ENCODE measurements around the gene MRPL17. TPM values are rescaled to one million over a fixed set of nuclear protein-coding genes. Genes with fewer than 3 reads are reported as not detected.

MRPL17 gene
- polyA plus RNA-seq, 1 donor from 2014 or later: 28.3 TPM

DNA sequence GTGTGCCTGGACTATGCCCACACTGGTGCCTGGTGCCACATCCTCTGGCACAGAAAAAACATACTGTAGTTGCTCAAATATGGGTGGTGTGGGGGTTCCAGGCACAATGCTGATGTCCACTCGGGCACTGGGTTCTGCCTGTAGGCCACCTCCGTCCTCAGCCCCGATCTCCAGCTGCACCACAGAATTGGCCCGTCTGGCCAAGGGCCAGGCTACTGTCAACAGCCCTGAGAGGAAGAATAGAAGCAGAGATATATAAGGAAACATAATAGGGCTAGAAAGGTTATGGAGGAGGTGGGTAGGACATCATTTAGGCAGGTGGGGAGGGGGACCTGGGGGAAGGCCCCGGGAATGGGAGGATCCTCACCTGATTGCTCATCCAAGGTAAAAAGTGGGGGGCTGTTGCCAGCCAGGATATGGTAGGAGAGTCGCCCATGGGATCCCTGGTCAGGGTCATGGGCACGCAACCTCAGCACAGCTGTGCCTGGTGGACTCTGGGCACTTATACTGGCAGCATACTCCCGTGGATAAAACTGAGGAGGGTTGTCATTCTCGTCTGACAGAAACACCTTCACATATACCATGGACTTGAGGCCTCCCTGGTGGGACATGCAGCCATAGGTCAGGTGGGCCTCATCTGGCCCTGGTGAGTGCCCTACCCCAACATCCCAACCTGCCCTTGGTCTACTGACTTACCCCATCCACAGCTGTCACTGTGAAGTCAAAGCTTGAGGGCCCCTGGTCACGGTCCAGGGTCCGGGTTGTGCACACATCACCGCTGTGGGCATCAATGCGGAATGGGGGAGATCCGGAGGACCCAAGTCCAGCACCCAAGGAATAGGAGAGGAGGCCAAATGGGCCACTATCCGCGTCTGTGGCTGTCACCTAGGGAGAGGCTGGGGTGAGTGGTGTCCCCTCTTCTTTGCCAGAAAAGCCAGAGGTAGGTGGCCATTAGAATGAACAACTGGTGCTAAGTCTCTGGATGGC, 49.4 kb downstream of the MRPL17 start (continued):
- TF ChIP-seq SMC3 (conservative IDR thresholded peaks at IDR 0.05; ENCODE audit: poor library complexity): no peak
- no peak for TF ChIP-seq POLR2AphosphoS5 (IDR thresholded peaks at IDR 0.05)
- TF ChIP-seq TAF1 (IDR thresholded peaks at IDR 0.05; ENCODE audit: low read depth): no peak
- TF ChIP-seq MXI1 (conservative IDR thresholded peaks at IDR 0.05; ENCODE audit: poor library complexity, severe bottlenecking): no peak

DNA sequence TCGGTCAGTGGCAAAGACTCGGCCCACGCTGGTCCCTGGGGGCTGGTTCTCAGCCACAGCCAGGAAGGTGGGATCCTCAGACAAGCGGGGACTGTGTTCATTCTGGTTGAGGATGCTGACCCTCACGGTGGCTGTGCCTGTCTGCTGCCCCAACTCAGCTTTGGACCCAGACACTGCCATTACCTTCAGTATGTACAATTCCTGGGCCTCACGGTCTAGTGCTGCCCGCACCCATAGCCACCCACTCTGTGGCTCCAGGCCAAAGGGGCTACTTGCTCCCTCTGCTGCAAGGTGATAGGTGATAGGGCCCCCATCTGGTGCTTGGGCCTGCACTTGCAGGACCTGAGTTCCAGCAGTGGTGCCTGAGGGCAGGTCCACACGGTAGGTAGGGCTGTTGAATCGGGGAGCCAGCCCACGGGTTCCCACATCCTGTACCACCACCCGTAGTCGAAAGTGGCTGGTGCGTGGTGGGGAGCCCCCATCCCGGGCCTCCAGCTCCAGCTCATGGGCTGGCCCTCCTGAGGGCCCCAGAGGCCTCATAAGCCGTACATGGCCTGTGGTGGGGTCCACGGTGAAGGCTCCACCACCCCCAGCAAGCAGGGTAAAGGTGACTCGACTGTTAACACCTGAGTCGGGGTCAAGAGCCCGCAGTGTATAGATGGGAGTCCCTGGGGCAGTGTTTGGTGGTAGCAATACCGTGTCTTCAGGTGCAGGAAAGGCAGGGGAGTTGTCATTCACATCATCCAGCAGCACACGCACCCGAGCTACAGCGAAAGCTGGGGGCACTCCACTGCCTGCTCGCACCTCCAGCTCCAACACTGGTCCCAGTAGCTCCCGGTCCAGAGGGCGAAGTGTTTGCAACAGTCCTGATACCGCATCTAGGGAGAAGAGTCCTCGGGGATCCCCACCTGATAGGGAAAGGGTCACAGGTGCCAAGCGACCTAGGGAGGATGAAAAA, 50.7 kb downstream of the MRPL17 start:
- H3K9me3 ChIP-seq (ENCODE audit: low read length): no peaks in the 10 kb centered on the region
- no peaks in the 10 kb centered on the region for H3F3A ChIP-seq (ENCODE audit: insufficient read depth, low read length, poor library complexity, severe bottlenecking)
- peaks cover 10% of the 10 kb centered on the region for H3K79me2 ChIP-seq (replicated peaks; ENCODE audit: insufficient read depth, low read length)
- H3K27ac ChIP-seq (ENCODE audit: low read length): no peak overlapping the region
- no peaks in the 10 kb centered on the region for H3K9me2 ChIP-seq (ENCODE audit: insufficient read depth, low read length)
- H3K9ac ChIP-seq (ENCODE audit: low read length): no peak overlapping the region
- peaks cover 13% of the 10 kb centered on the region for H3K36me3 ChIP-seq (ENCODE audit: insufficient read depth, low read length)
- no peaks in the 10 kb centered on the region for H3K27me3 ChIP-seq (ENCODE audit: insufficient read depth, low read depth, low read length)
- TF ChIP-seq, protein P1, sequence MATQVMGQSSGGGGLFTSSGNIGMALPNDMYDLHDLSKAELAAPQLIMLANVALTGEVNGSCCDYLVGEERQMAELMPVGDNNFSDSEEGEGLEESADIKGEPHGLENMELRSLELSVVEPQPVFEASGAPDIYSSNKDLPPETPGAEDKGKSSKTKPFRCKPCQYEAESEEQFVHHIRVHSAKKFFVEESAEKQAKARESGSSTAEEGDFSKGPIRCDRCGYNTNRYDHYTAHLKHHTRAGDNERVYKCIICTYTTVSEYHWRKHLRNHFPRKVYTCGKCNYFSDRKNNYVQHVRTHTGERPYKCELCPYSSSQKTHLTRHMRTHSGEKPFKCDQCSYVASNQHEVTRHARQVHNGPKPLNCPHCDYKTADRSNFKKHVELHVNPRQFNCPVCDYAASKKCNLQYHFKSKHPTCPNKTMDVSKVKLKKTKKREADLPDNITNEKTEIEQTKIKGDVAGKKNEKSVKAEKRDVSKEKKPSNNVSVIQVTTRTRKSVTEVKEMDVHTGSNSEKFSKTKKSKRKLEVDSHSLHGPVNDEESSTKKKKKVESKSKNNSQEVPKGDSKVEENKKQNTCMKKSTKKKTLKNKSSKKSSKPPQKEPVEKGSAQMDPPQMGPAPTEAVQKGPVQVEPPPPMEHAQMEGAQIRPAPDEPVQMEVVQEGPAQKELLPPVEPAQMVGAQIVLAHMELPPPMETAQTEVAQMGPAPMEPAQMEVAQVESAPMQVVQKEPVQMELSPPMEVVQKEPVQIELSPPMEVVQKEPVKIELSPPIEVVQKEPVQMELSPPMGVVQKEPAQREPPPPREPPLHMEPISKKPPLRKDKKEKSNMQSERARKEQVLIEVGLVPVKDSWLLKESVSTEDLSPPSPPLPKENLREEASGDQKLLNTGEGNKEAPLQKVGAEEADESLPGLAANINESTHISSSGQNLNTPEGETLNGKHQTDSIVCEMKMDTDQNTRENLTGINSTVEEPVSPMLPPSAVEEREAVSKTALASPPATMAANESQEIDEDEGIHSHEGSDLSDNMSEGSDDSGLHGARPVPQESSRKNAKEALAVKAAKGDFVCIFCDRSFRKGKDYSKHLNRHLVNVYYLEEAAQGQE (IDR thresholded peaks at IDR 0.05; ENCODE audit: borderline replicate concordance): no peak
- no peak for TF ChIP-seq SMC3 (conservative IDR thresholded peaks at IDR 0.05; ENCODE audit: poor library complexity)
- TF ChIP-seq RAD21 (conservative IDR thresholded peaks at IDR 0.05): no peak
- TF ChIP-seq, protein P2, sequence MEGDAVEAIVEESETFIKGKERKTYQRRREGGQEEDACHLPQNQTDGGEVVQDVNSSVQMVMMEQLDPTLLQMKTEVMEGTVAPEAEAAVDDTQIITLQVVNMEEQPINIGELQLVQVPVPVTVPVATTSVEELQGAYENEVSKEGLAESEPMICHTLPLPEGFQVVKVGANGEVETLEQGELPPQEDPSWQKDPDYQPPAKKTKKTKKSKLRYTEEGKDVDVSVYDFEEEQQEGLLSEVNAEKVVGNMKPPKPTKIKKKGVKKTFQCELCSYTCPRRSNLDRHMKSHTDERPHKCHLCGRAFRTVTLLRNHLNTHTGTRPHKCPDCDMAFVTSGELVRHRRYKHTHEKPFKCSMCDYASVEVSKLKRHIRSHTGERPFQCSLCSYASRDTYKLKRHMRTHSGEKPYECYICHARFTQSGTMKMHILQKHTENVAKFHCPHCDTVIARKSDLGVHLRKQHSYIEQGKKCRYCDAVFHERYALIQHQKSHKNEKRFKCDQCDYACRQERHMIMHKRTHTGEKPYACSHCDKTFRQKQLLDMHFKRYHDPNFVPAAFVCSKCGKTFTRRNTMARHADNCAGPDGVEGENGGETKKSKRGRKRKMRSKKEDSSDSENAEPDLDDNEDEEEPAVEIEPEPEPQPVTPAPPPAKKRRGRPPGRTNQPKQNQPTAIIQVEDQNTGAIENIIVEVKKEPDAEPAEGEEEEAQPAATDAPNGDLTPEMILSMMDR (IDR thresholded peaks at IDR 0.05; ENCODE audit: poor library complexity, severe bottlenecking): no peak
- TF ChIP-seq TAF1 (IDR thresholded peaks at IDR 0.05; ENCODE audit: low read depth): no peak
- TF ChIP-seq EZH2 (IDR thresholded peaks at IDR 0.05; ENCODE audit: borderline replicate concordance, insufficient read depth, low read length, poor library complexity, severe bottlenecking): no peak
- H3K4me3 ChIP-seq (ENCODE audit: low read length): no peak overlapping the region
- H3K4me2 ChIP-seq (ENCODE audit: low read length): no peak overlapping the region
- H4K20me1 ChIP-seq (ENCODE audit: insufficient read depth): peaks cover 30% of the 10 kb centered on the region
- no peak overlapping the region for H2AFZ ChIP-seq (ENCODE audit: low read depth, low read length)
